ENCODE measurements around the gene PEX14.

Gene PEX14

GRCh38 chr1:10623686-10624145 is 149.0 kb downstream of the PEX14 start:
- CTCF ChIA-PET = no interaction called here
- no peak for DNase-seq (ENCODE audit: extremely low spot score)

DNA sequence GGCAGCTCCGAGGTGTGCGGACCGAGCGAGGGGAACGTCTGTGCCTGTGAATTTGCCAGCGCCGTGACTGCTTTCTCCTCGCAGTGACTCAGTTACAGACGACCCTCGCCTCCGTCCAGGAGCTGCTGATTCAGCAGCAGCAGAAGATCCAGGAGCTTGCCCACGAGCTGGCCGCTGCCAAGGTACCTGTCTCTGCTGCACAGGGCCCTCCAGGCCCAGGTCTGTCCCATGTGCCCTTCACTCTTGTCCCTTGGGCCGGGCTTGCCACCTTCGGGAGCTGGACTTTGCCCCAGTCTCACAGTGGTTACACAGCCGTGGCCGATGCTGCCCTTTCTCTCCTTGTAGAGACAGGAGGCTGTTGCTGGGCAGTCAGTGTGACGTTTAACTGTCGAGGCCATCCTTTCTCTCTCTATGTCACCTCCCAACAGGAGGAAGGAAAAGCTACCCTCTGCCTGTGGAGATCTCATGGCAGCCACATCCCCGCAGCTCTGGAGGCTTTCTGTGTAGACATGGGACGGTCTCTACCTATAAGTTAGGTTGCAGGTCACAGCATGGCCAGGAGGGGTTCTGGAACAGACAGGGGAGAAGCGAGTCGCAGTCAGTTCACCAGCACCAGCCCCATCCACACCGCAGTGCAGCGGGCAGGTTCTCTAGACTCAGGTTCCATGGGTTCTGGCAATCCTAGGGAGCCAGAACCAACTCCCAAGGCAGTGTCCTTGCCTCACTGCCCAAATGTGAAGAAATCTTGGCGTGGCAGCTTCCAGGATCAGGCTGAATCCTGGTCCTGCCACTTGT is 149.7 kb downstream of the PEX14 start:
- POLR2A ChIA-PET = no interaction called here
- TF ChIP-seq CTCF (IDR thresholded peaks at IDR 0.05; ENCODE audit: control extremely low read depth, extremely low read depth, low read depth, missing control alignments) = no peak
- no peak for DNase-seq (ENCODE audit: extremely low spot score)
- CTCF ChIA-PET = no interaction called here

More at GRCh38 chr1:10623686-10624145, 149.0 kb downstream of the PEX14 start:
- POLR2A ChIA-PET = no interaction called here
- no peak for TF ChIP-seq CTCF (IDR thresholded peaks at IDR 0.05; ENCODE audit: control extremely low read depth, extremely low read depth, low read depth, missing control alignments)

DNA sequence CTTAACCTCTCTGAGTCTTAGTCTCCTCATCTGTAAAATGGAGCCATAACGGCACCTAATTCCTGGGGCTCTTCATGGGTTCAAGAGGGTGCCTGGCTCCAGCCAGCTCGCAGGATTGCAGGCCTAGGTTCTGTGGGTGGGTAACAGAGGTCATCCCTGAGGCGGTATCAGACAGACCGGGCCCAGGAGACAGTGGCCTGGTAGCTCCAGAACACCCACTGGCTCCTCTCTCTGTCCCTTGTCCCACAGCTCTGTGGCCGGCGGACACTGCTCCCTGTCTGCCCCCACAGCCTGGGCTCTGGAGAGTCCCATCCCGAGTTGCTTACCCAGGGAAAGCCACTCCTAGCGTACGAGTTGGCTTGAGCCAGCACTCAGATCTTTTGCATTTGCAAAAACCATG is 150.3 kb downstream of the PEX14 start:
- no peak for TF ChIP-seq CTCF (IDR thresholded peaks at IDR 0.05; ENCODE audit: control extremely low read depth, extremely low read depth, low read depth, missing control alignments)
- no peak for DNase-seq (ENCODE audit: extremely low spot score)
- ChIA-PET POLR2A (no interaction called here), CTCF (no interaction called here)

DNA sequence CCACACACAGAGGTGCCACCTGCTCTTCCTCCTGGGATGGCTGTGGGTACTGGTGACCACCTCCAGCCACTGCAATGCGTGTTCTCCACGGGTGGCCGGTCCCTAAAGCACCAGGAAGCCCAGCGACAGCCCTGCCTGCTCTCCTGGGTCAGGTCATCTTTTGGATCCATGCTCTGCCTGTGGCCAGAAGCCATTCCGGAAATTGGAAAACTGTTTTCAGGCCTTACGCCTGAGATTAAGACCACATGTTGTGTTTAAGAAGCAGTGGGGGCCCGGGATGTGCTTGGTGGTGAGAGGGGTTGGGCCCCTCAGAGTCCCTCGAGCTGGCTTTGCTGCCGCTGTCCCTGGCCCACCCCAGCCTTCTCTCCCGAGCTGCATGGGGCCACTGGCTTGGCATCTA is 150.8 kb downstream of the PEX14 start:
- ChIA-PET POLR2A (interaction anchor here (0.6 kb wide), 1 partner anchor 260 kb away, joined by 3 read pairs; no protein-coding TSS in a partner anchor), CTCF (no interaction called here)
- TF ChIP-seq CTCF (IDR thresholded peaks at IDR 0.05; ENCODE audit: control extremely low read depth, extremely low read depth, low read depth, missing control alignments) = no peak
- DNase-seq (ENCODE audit: extremely low spot score) = no peak

DNA sequence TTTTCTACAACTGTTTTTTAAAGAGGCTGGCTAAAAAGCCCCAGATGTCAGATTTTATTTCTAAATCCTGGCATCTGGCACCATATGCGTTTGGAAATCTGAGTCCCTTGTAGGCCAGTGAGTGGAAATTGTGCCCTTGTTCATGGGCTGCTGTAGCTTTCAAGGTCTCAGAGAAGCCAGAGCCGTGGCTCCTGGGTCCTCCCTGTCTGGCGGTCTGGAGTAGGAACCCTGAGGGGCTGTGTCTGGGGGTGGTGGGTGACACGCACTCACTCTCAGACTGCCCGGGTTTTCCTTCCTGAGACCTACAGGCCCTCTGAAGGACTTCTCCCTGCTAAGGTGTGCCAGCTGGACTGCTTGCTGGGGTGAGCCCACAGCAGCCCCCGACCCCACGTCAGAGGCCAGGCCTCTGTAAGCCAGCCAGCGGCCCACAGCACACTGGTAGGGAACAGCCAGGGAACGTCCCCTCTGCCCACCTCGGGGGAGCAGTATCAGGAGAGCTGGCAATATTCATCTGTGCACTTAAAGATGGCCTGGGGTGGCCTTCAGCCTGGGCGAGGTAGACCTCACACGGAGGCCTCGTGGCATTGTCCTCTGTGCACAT is 151.5 kb downstream of the PEX14 start:
- POLR2A ChIA-PET = no interaction called here
- TF ChIP-seq CTCF (IDR thresholded peaks at IDR 0.05; ENCODE audit: control extremely low read depth, extremely low read depth, low read depth, missing control alignments) = no peak
- no peak for DNase-seq (ENCODE audit: extremely low spot score)
- CTCF ChIA-PET = no interaction called here

DNA sequence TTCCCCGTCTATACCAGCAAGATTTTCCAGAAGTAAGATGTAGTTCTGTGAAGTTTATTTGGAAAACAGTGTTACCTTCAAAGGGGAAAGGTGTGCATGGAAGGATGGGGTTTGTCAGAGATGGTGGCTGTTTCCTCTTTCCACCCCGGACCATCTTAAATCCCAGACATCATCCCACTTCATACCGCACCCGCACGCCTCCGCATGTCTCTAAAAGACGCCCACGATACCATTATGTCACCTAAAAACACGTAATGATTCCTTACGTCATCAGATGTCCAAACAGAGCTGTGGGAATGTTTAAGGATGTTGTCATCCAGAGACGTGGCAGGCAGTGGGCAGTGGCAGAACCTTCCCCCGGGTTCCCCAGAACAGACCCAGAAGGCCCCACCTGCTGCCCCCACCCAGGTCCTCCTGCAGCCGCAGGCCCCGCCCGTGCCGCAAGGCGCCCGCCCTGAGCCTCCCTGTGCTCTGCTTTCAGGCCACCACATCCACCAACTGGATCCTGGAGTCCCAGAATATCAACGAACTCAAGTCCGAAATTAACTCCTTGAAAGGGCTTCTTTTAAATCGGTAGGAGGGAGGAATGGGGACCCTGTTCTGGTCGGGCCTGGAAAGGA is 152.2 kb downstream of the PEX14 start:
- DNase-seq (ENCODE audit: extremely low spot score) = no peak
- POLR2A ChIA-PET = no interaction called here
- TF ChIP-seq CTCF (IDR thresholded peaks at IDR 0.05; ENCODE audit: control extremely low read depth, extremely low read depth, low read depth, missing control alignments) = no peak
- CTCF ChIA-PET = no interaction called here

Data from GM10248 (cell line).